ENCODE measurements around the gene MAJIN. TPM values are rescaled to one million over a fixed set of nuclear protein-coding genes. Genes with fewer than 3 reads are reported as not detected.

MAJIN gene
- total RNA-seq, 2 donors from 2014 or later, result not detected

Small RNA genes within 50 kb of the gene (microRNA-seq; reads per million reads assigned to microRNA genes)
- 0 reads per million in 2 donors for gene MIR6749
- gene MIR6750, result 0.20 to 0.82 reads per million in 2 donors
- 0.27 to 0.40 reads per million in 2 donors for gene MIR6879

Other genes starting within 250 kb of the MAJIN start
- gene NRXN2, start 248.9 kb downstream of the MAJIN start, total RNA-seq, result 1 to 10 TPM; 3.9 to 4.0 TPM
- gene RASGRP2, start 228.0 kb downstream of the MAJIN start, total RNA-seq, result 10 to 100 TPM; 25.3 to 37.1 TPM
- 10 to 100 TPM; 31.3 to 48.6 TPM for gene PYGM, start 212.1 kb downstream of the MAJIN start, total RNA-seq
- 100 to 1,000 TPM; 154 to 208 TPM for gene SF1, start 193.6 kb downstream of the MAJIN start, total RNA-seq
- 10 to 100 TPM in 1 of 2 donors, 1 to 10 TPM in 1; 10.0 to 10.4 TPM for gene MAP4K2, start 168.9 kb downstream of the MAJIN start, total RNA-seq
- 10 to 100 TPM in 1 of 2 donors, 1 to 10 TPM in 1; 9.0 to 12.3 TPM for gene MEN1, start 161.6 kb downstream of the MAJIN start, total RNA-seq
- under 1 TPM; 0.55 to 0.65 TPM for gene CDC42BPG, start 127.5 kb downstream of the MAJIN start, total RNA-seq
- gene EHD1, start 93.5 kb downstream of the MAJIN start, total RNA-seq, result 10 to 100 TPM; 36.6 to 43.1 TPM
- gene ATG2A, start 54.9 kb downstream of the MAJIN start, total RNA-seq, result 10 to 100 TPM; 12.3 to 14.6 TPM
- gene PPP2R5B, start 47.4 kb downstream of the MAJIN start, total RNA-seq, result 10 to 100 TPM; 17.9 to 20.5 TPM
- not detected for gene GPHA2, start 36.2 kb downstream of the MAJIN start, total RNA-seq
- gene BATF2, start 24.9 kb upstream of the MAJIN start, total RNA-seq, result 1 to 10 TPM; 1.4 to 1.6 TPM
- gene ARL2, start 42.1 kb upstream of the MAJIN start, total RNA-seq, result 100 to 1,000 TPM; 110 to 116 TPM
- 10 to 100 TPM; 17.2 to 20.1 TPM for gene SNX15, start 55.3 kb upstream of the MAJIN start, total RNA-seq
- 1 to 10 TPM; 5.2 to 9.5 TPM for gene SAC3D1, start 69.1 kb upstream of the MAJIN start, total RNA-seq
- 1 to 10 TPM; 6.6 to 7.0 TPM for gene NAALADL1, start 86.4 kb upstream of the MAJIN start, total RNA-seq
- 1 to 10 TPM in 1 of 2 donors, under 1 TPM in 1; 0.81 to 2.5 TPM for gene CDCA5, start 111.9 kb upstream of the MAJIN start, total RNA-seq
- gene ZFPL1, start 112.1 kb upstream of the MAJIN start, total RNA-seq, result 10 to 100 TPM; 26.2 to 26.5 TPM
- 10 to 100 TPM; 52.7 to 70.1 TPM for gene VPS51, start 124.1 kb upstream of the MAJIN start, total RNA-seq
- 10 to 100 TPM; 50.0 to 53.2 TPM for gene TM7SF2, start 139.8 kb upstream of the MAJIN start, total RNA-seq
- gene ZNHIT2, start 145.6 kb upstream of the MAJIN start, total RNA-seq, result 1 to 10 TPM; 6.6 to 8.2 TPM
- 100 to 1,000 TPM; 651 to 723 TPM for gene FAU, start 150.0 kb upstream of the MAJIN start, total RNA-seq
- 10 to 100 TPM; 26.3 to 33.4 TPM for gene MRPL49, start 150.2 kb upstream of the MAJIN start, total RNA-seq
- gene SYVN1, start 162.4 kb upstream of the MAJIN start, total RNA-seq, result 10 to 100 TPM; 33.2 to 41.6 TPM
- gene SPDYC, start 198.1 kb upstream of the MAJIN start, total RNA-seq, result not detected
- gene CAPN1, start 209.8 kb upstream of the MAJIN start, total RNA-seq, result 10 to 100 TPM; 86.9 to 92.4 TPM

Data from left cardiac atrium (tissue), 2 donors.